ENCODE results near the gene HSPA1L. TPM values are rescaled to one million over a fixed set of nuclear protein-coding genes. Genes with fewer than 3 reads are reported as not detected.

HSPA1L gene
- total RNA-seq, 1 donor from 2014 or later, result 0.46 TPM

DNA sequence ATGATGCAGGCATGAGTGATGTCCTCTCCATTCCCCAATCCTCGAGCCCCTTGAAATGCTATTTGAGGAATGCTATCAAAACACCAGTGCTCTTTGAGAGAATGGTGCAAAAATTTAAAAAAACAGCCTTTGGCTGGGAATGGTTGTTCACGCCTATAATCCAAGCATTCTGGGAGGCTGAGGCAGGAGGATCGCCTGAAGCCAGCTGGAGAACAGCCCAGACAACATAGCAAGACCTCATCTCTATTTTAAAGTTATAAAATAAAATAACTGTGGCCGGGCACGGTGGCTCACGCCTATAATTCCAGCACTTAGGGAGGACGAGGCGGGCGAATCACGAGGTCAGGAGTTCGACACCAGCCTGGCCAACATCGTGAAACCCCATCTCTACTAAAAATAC, 15.3 kb downstream of the HSPA1L start:
- Histone ChIP-seq H3K4me3 (ENCODE audit: low read depth, low read length) (no peak overlapping the region), H3K27me3 (ENCODE audit: control insufficient read depth, insufficient read depth, low read length) (no peaks in the 10 kb centered on the region), H3K36me3 (ENCODE audit: control insufficient read depth, insufficient read depth, low read length) (no peaks in the 10 kb centered on the region)
- TF ChIP-seq, protein P1, sequence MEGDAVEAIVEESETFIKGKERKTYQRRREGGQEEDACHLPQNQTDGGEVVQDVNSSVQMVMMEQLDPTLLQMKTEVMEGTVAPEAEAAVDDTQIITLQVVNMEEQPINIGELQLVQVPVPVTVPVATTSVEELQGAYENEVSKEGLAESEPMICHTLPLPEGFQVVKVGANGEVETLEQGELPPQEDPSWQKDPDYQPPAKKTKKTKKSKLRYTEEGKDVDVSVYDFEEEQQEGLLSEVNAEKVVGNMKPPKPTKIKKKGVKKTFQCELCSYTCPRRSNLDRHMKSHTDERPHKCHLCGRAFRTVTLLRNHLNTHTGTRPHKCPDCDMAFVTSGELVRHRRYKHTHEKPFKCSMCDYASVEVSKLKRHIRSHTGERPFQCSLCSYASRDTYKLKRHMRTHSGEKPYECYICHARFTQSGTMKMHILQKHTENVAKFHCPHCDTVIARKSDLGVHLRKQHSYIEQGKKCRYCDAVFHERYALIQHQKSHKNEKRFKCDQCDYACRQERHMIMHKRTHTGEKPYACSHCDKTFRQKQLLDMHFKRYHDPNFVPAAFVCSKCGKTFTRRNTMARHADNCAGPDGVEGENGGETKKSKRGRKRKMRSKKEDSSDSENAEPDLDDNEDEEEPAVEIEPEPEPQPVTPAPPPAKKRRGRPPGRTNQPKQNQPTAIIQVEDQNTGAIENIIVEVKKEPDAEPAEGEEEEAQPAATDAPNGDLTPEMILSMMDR (IDR thresholded peaks at IDR 0.05; ENCODE audit: insufficient read depth, low read length, poor library complexity, severe bottlenecking), result no peak
- no peak for DNase-seq (ENCODE audit: low read depth)

DNA sequence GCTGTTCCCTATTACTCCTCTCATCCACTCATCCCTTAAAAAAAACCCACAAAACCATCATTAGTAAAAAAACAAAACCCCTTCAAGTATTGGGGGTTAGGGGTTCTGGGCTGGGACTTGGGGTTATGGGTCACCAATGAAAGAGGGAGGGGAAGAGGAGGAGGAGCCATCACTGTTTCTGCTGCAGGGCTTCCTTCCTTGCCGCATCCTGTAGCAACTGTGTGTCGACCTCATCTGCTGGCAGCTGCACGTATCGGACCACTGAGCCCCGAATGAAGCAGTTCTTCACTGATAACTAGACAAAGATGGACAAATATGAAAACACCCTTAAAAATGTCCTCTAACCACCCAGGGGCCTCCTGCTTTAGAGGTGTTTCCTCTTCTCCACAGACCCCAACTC, 17.5 kb downstream of the HSPA1L start:
- TF ChIP-seq, protein P1 (IDR thresholded peaks at IDR 0.05; ENCODE audit: insufficient read depth, low read length, poor library complexity, severe bottlenecking), result no peak
- Histone ChIP-seq H3K36me3 (ENCODE audit: control insufficient read depth, insufficient read depth, low read length) (no peaks in the 10 kb centered on the region), H3K27me3 (ENCODE audit: control insufficient read depth, insufficient read depth, low read length) (no peaks in the 10 kb centered on the region), H3K4me3 (ENCODE audit: low read depth, low read length) (no peak overlapping the region)
- DNase-seq (ENCODE audit: low read depth), result no peak

DNA sequence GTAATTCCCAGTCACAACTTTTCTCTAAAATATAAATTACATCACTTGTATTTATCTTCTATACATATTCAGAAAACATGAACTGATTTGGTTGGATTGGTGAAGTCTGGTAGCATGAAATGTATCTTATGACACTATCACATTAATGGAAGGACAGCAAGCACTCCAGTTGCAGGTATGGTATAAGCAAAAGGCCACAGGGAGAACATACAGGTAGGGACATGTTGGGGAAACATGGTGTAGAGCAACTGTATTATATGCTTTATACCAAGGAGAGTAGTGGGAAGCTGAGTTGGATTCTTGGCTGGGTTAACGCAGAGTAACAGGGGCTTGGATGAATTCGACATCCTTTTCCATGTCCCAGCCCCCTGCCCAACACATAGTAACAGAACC, 18.1 kb downstream of the HSPA1L start:
- TF ChIP-seq, protein P1 (IDR thresholded peaks at IDR 0.05; ENCODE audit: insufficient read depth, low read length, poor library complexity, severe bottlenecking), result no peak
- H3K36me3 ChIP-seq (ENCODE audit: control insufficient read depth, insufficient read depth, low read length), result no peaks in the 10 kb centered on the region
- H3K4me3 ChIP-seq (ENCODE audit: low read depth, low read length), result no peak overlapping the region
- no peak for DNase-seq (ENCODE audit: low read depth)
- H3K27me3 ChIP-seq (ENCODE audit: control insufficient read depth, insufficient read depth, low read length), result no peaks in the 10 kb centered on the region

DNA sequence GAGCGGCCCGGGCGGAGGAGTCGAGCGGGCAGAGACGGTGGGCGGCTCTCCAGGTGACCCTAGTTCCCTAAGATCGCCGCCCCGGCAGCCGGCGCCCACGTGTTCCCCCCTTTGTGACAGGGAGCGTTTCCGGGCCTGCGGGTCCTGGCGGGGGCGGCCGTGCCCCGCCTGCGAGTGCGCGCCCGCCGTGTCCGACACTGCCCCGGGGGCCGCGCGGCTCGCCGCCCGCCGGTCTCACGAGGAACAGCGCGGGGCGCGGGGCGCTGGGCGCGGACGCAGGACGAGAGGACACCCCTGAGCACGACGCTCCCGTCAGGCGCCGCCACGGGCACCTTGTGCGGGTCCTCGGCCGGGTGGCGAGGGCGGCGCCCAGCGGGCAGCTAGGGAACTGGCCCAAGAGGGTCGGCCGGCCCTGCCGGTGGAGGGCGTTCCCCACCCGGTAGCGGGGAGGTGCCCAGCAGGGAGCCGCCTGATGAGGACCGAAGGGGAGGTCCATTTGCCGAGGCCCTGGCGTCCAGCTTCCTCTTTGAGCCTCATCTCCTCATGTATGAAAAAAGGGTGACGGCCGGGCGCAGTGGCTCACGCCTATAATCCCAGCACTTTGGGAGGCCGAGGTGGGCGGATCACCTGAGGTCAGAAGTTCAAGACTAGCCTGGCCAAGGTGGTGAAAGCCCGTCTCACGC, 19.3 kb downstream of the HSPA1L start, which contains the start of gene VARS1:
TSS of gene VARS1 (minus strand) at position 137 of the 683 bp plus-strand sequence. CDS start 535 bp downstream, outside the sequence.
- no peaks in the 10 kb centered on the region for H3K36me3 ChIP-seq (ENCODE audit: control insufficient read depth, insufficient read depth, low read length)
- TF ChIP-seq, protein P1 (IDR thresholded peaks at IDR 0.05; ENCODE audit: insufficient read depth, low read length, poor library complexity, severe bottlenecking), result peak; percentile 76
- peak within 1 kb of the TSS; percentile 75 for H3K4me3 ChIP-seq (ENCODE audit: low read depth, low read length)
- DNase-seq (ENCODE audit: low read depth), result no peak
- H3K27me3 ChIP-seq (ENCODE audit: control insufficient read depth, insufficient read depth, low read length), result no peaks in the 10 kb centered on the region

DNA sequence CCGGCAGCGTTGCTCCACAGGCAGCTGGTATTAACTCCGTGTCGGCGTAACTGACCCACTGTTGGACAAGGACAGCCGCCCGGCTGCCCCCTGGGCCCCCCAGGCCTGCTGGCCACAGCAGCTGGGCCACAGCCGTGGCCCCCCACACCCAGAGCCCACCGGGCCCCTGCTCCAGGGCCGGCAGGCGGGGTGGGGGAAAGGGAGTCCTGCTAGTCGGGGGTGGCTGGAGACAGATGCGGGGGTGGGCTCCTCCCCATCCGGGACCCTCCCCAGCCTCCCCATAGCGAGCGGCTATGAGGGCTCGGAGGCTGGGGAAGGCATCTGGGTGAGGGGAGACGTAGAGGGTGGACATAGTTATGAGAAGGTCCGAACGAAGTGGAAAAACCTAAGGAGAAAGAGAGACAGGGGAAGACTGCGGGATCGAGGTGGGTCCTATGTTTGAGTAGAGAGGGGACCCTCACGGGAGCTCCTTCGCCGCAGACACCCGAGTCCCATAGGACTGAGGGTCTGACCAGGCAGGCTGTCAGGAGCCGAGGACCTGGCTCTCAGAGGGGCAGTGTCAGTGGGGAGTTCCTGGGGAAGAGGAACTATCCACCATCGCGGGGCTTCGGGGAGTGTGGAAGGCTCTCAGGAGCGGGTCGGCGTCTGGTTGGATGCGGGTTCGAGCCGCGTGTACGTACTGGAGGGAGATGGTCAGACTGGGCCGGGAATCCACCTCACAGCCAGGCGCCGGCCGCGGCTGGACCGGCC, 20.0 kb downstream of the HSPA1L start:
- no peak for DNase-seq (ENCODE audit: low read depth)

More for the DNA sequence above, 20.0 kb downstream of the HSPA1L start:
- Histone ChIP-seq H3K36me3 (ENCODE audit: control insufficient read depth, insufficient read depth, low read length) (no peaks in the 10 kb centered on the region), H3K4me3 (ENCODE audit: low read depth, low read length) (peak overlapping the region; percentile 75), H3K27me3 (ENCODE audit: control insufficient read depth, insufficient read depth, low read length) (no peaks in the 10 kb centered on the region)
- TF ChIP-seq, protein P1 (IDR thresholded peaks at IDR 0.05; ENCODE audit: insufficient read depth, low read length, poor library complexity, severe bottlenecking), result no peak
